Esophagus (tissue), 2 donors: ENCODE data around the gene KNL1. TPM values are rescaled to one million over a fixed set of nuclear protein-coding genes. Genes with fewer than 3 reads are reported as not detected.

Source experiments
- H3K27ac ChIP-seq, 2 donors: one replicate each; pipeline ENCODE4 v1.5.1; 2013; ENCODE audit warnings: low read depth in 2 of 2, mild to moderate bottlenecking in 2 of 2, inconsistent platforms in 1 of 2, low read length in 1 of 2, moderate library complexity in 1 of 2
- H3K27me3 ChIP-seq, 2 donors: one replicate each; pipeline ENCODE4 v1.6.1; 2013; ENCODE audit warnings: low read length in 2 of 2, control low read depth in 1 of 2, mild to moderate bottlenecking in 1 of 2; ENCODE audit not compliant: insufficient read depth in 2 of 2, control insufficient read depth in 1 of 2
- H3K36me3 ChIP-seq, 2 donors: one replicate each; pipeline ENCODE4 v1.6.1; 2013; ENCODE audit warnings: low read length in 1 of 2; ENCODE audit not compliant: control insufficient read depth in 2 of 2, insufficient read depth in 2 of 2
- H3K4me1 ChIP-seq, 2 donors: one replicate each; pipeline ENCODE4 v1.6.1; 2013; ENCODE audit warnings: low read length in 1 of 2; ENCODE audit not compliant: control insufficient read depth in 2 of 2, insufficient read depth in 2 of 2
- H3K4me3 ChIP-seq, 2 donors: one replicate each; pipeline ENCODE4 v1.5.1; 2013; ENCODE audit warnings: low read length in 2 of 2, mild to moderate bottlenecking in 2 of 2, low read depth in 1 of 2, moderate library complexity in 1 of 2
- H3K9me3 ChIP-seq, 2 donors: one replicate each; pipeline ENCODE4 v1.6.1; 2013; ENCODE audit warnings: mild to moderate bottlenecking in 2 of 2, low read depth in 1 of 2, low read length in 1 of 2, moderate library complexity in 1 of 2; ENCODE audit not compliant: control insufficient read depth in 2 of 2, insufficient read depth in 1 of 2
- WGBS, 2 donors: extraction: QIAGEN DNeasy Blood & Tissue Kit; methylation state at CpG; one replicate each; pipeline ENCODE4 v1.1.7; 2013; 5-methylcytosine and 5-hydroxymethylcytosine counted together
- polyA plus RNA-seq, 2 donors: library from polyadenylated mRNA; stranded (reverse); fragments of 200-250 nt; gene quantifications; one replicate each; pipeline ENCODE4 v1.2.3, GENCODE V29; 2013
- donor health status: healthy with polysubstance abuse.
- donor health status: Bipolar disorder and iron deficiency.

KNL1 gene
- 1 to 10 TPM; 1.8 to 2.6 TPM for polyA plus RNA-seq

- no peaks in the 10 kb centered on the region for H3K36me3 ChIP-seq
- WGBS, 2 donors = 3 to 4% methylated on average over 41 of the region's 41 CpGs
- H3K9me3 ChIP-seq = no peaks in the 10 kb centered on the region
- peak within 1 kb of the TSS; percentile 77 to 83 for H3K4me3 ChIP-seq
- no peaks in the 10 kb centered on the region for H3K4me1 ChIP-seq
- H3K27me3 ChIP-seq = no peaks in the 10 kb centered on the region
- peak within 1 kb of the TSS; percentile 75 to 89 for H3K27ac ChIP-seq
These were observed at the start of gene KNL1 for GRCh38 chr15:40593588-40594428. Gene KNL1, plus strand, starts transcription at chr15:40594249. Its CDS starts 8,683 bp downstream, at chr15:40602932.

GRCh38 chr15:40545457-40545856, 48.6 kb upstream of the KNL1 start:
- H3K36me3 ChIP-seq = peaks cover 2 to 11% of the 10 kb centered on the region in 2 donors
- no peaks in the 10 kb centered on the region for H3K9me3 ChIP-seq
- H3K27me3 ChIP-seq = no peaks in the 10 kb centered on the region
- peaks cover 0 to 2% of the 10 kb centered on the region in 2 donors for H3K4me1 ChIP-seq
- H3K4me3 ChIP-seq = no peak overlapping the region
- no peak overlapping the region for H3K27ac ChIP-seq
- 58 to 63% methylated on average over 1 of the region's 1 CpG for WGBS, 2 donors

- H3K27ac ChIP-seq = no peak overlapping the region
- H3K27me3 ChIP-seq = no peaks in the 10 kb centered on the region
- H3K36me3 ChIP-seq = peaks cover 2 to 9% of the 10 kb centered on the region in 2 donors
- no peak overlapping the region for H3K4me3 ChIP-seq
- no peaks in the 10 kb centered on the region for H3K4me1 ChIP-seq
- no peaks in the 10 kb centered on the region for H3K9me3 ChIP-seq
- WGBS, 2 donors = 91 to 98% methylated on average over 2 of the region's 2 CpGs
These were observed 45.4 kb upstream of the KNL1 start for GRCh38 chr15:40548610-40549009.

- 66 to 77% methylated on average over 9 of the region's 9 CpGs for WGBS, 2 donors
- Histone ChIP-seq H3K27ac (no peak overlapping the region), H3K9me3 (no peaks in the 10 kb centered on the region), H3K27me3 (no peaks in the 10 kb centered on the region), H3K4me1 (peaks cover 0 to 2% of the 10 kb centered on the region in 2 donors), H3K36me3 (peaks cover 2 to 9% of the 10 kb centered on the region in 2 donors), H3K4me3 (no peak overlapping the region)
These were observed 44.2 kb upstream of the KNL1 start for GRCh38 chr15:40549894-40550293.

- no peaks in the 10 kb centered on the region for H3K27me3 ChIP-seq
- H3K27ac ChIP-seq = no peak overlapping the region
- H3K36me3 ChIP-seq = peaks cover 2 to 9% of the 10 kb centered on the region in 2 donors
- no peaks in the 10 kb centered on the region for H3K9me3 ChIP-seq
- no peak overlapping the region for H3K4me3 ChIP-seq
- peaks cover 0 to 2% of the 10 kb centered on the region in 2 donors for H3K4me1 ChIP-seq
- 91% methylated on average over 6 of the region's 6 CpGs for WGBS, 2 donors
These were observed 43.6 kb upstream of the KNL1 start for GRCh38 chr15:40550341-40551037.

- 71 to 86% methylated on average over 4 of the region's 4 CpGs for WGBS, 2 donors
- Histone ChIP-seq H3K27me3 (no peaks in the 10 kb centered on the region), H3K4me1 (peaks cover 2 to 5% of the 10 kb centered on the region in 2 donors), H3K9me3 (no peaks in the 10 kb centered on the region), H3K27ac (no peak overlapping the region), H3K4me3 (no peak overlapping the region), H3K36me3 (peaks cover 0 to 5% of the 10 kb centered on the region in 2 donors)
These were observed 39.9 kb upstream of the KNL1 start for GRCh38 chr15:40554161-40554525.

GRCh38 chr15:40555876-40556275, 38.2 kb upstream of the KNL1 start:
- 94 to 97% methylated on average over 2 of the region's 2 CpGs for WGBS, 2 donors
- Histone ChIP-seq H3K27me3 (no peaks in the 10 kb centered on the region), H3K9me3 (no peaks in the 10 kb centered on the region), H3K4me1 (peaks cover 2 to 5% of the 10 kb centered on the region in 2 donors), H3K27ac (no peak overlapping the region), H3K36me3 (peaks cover 0 to 7% of the 10 kb centered on the region in 2 donors), H3K4me3 (no peak overlapping the region)

- Histone ChIP-seq H3K36me3 (peaks cover 0 to 7% of the 10 kb centered on the region in 2 donors), H3K4me3 (no peak overlapping the region), H3K4me1 (peaks cover 4 to 5% of the 10 kb centered on the region in 2 donors), H3K27ac (no peak overlapping the region), H3K9me3 (no peaks in the 10 kb centered on the region), H3K27me3 (no peaks in the 10 kb centered on the region)
- 86 to 88% methylated on average over 6 of the region's 6 CpGs for WGBS, 2 donors
These were observed 34.9 kb upstream of the KNL1 start for GRCh38 chr15:40558952-40559742.

GRCh38 chr15:40562691-40563090, 31.4 kb upstream of the KNL1 start:
- H3K36me3 ChIP-seq = peaks cover 0 to 2% of the 10 kb centered on the region in 2 donors
- peaks cover 3 to 5% of the 10 kb centered on the region in 2 donors for H3K4me1 ChIP-seq
- no peaks in the 10 kb centered on the region for H3K9me3 ChIP-seq
- no peak overlapping the region for H3K4me3 ChIP-seq
- no peak overlapping the region for H3K27ac ChIP-seq
- 87 to 93% methylated on average over 2 of the region's 2 CpGs for WGBS, 2 donors
- H3K27me3 ChIP-seq = no peaks in the 10 kb centered on the region
